Medulla oblongata (tissue), 1 donor: ENCODE results near the gene PAFAH1B1.
"Not testable (repeated sequence)": the region's sequence is repeated elsewhere in the genome, so short reads cannot be mapped to it uniquely, and the experiment has no call there.

Experiments
- DNase-seq: peaks from one replicate; pipeline ENCODE4 v3.0.0-alpha.2; 2015; ENCODE audit errors: extremely low spot score

The PAFAH1B1 gene

GRCh38 chr17:2689411-2690164 lies 96.1 kb downstream of the PAFAH1B1 start:
- DNase-seq = no peak

- DNase-seq = no peak
Observed at GRCh38 chr17:2690165-2691068, 97.0 kb downstream of the PAFAH1B1 start.

- DNase-seq = no peak
Observed at GRCh38 chr17:2691069-2691871, 97.8 kb downstream of the PAFAH1B1 start.

- no peak for DNase-seq
Observed at GRCh38 chr17:2691965-2692780, 98.7 kb downstream of the PAFAH1B1 start.

DNA sequence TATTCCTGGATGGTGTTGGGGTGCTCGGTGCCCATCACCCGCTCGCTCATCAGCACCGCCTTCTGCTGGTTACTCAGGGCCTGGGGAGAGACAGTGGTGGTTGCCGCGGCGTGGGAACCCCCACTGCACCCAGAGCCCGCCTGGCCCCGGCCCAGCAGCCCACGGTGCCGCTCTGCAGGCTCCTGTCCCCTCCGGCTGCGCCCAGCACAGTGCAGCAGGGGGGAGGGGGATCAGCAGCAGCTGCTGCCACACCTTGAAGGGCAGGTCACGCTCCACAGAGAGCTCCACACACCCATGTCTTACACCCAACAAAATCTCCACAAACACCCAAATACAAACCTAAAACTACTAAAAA lies 99.3 kb downstream of the PAFAH1B1 start:
- no peak for DNase-seq

DNA sequence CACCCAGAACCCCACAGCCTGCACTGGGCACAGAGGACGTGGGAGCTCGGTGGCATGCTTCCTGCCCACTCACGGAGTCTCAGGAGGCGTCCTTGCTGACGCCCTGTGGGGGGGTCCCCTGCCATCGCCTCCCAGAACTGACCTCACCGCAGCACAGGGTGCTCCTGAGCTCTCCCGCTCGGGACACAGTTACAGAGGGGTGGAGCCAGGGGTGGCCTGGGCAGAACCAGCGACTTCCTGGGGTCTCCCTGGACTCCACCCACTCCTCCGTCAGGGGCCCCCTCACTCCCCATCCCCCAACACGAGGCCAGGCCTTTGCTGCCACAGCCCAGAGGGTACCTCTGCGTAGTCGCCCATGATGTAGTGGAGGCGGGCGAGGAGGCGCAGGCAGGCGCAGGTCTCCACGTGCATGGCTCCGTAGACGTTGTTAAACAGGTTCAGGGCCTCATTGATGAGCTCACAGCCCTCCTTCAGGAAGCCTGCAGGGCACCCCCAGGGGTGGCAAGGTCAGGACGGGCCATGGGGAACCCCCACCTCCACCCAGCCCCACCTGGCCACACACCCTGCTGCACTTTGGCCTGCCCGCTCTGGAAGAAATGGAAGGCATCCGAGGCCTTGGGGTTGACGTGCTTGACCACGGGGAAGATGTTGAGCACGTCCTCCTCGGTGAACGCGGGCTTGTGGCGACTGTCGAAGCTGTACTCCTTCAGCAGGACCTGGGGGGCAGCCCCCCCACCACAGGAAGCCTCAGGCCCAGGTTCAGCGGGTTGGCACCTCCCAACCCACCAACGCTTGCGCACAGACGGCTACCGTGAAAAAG lies 100.3 kb downstream of the PAFAH1B1 start:
- no peak for DNase-seq

GRCh38 chr17:2694381-2695242 lies 101.2 kb downstream of the PAFAH1B1 start:
- no peak for DNase-seq

- no peak for DNase-seq
Observed at GRCh38 chr17:2695243-2695960, 101.9 kb downstream of the PAFAH1B1 start.

GRCh38 chr17:2695961-2696760 lies 102.7 kb downstream of the PAFAH1B1 start:
- no peak for DNase-seq

DNA sequence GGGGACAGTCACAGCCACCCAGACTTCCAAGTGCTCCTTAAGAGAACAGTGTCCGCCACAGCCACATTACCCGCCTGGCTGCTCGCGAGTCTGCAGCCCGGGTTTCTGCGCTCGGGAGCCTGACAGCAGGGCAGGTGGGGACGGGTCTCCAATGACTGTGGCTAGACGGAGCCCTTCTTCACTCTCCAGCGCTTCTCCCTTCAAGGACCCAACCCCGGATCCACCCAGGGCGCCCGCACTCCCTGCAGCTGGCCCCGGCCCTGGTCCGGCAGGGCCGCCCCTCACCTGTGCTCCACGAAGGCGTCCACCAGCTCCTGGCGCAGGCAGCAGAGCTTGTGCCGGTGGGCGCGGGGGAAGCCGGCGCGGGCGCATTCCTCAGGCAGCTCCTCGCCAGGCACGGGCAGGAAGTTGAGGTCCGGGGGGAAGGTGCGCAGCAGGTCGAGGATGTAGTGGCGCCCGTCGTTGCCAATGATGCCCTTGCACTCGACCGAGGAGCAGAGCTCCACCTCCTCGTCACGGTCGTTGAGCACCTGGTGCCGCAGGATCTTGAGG lies 104.2 kb downstream of the PAFAH1B1 start:
- DNase-seq = no peak

DNA sequence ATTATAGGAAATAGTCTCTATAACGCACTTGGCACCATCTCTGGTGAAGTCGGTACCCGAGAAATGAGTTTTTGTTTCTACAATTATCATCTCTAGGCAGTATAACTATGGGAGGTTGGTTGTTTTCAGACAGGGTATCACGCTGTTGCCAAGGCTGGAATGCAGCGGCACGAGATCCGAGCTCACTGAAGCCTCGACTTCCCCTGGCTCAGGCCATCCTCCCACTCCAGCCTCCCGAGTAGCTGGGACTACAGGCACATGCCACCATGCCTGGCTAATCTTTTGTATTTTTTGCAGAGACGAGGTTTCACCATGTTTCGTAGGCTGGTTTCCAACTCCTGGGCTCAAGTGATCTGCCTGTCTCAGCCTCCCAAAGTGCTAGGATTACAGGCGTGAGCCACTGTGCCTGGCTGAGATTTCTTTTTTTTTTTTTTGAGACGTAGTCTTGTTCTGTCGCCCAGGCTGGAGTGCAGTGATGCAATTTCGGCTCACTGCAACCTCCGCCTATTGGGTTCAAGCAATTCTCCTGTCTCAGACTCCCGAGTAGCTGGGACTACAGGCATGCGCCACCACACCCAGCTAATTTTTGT lies 105.9 kb downstream of the PAFAH1B1 start:
- DNase-seq = not testable (repeated sequence)

- DNase-seq = no peak
Observed at GRCh38 chr17:2700030-2700490, 106.6 kb downstream of the PAFAH1B1 start.

DNA sequence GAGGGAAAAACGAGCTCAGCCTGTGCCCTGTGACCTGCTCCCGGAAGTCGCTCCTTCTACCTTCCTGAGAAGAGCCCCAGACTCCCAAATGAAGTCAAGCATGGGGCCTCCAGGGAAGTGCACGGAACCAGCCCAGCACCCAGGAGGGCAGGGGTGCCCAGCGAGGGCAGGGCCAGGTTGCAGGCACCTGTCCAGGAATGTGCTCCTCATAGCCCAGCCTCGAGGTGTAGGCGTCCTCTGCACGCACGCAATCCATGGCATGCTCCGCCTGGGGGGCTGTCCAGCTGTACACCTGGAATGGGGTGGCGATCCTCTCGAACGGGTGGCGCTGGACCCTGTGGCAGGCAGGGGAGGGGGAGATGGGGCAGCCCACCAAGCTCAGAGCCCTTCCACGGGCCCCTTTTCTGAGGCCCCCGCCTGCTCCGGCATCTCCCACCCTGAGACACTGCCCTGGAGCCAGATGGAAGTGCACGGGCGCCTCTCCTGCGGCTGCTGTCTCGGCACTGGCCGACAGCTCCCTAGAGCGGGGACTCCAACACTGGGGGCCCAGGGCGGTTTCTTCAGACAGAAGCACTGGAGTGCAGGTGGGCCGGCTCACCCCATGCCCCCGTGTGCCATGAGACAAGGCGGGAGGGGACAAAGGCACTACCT lies 107.2 kb downstream of the PAFAH1B1 start:
- no peak for DNase-seq

DNA sequence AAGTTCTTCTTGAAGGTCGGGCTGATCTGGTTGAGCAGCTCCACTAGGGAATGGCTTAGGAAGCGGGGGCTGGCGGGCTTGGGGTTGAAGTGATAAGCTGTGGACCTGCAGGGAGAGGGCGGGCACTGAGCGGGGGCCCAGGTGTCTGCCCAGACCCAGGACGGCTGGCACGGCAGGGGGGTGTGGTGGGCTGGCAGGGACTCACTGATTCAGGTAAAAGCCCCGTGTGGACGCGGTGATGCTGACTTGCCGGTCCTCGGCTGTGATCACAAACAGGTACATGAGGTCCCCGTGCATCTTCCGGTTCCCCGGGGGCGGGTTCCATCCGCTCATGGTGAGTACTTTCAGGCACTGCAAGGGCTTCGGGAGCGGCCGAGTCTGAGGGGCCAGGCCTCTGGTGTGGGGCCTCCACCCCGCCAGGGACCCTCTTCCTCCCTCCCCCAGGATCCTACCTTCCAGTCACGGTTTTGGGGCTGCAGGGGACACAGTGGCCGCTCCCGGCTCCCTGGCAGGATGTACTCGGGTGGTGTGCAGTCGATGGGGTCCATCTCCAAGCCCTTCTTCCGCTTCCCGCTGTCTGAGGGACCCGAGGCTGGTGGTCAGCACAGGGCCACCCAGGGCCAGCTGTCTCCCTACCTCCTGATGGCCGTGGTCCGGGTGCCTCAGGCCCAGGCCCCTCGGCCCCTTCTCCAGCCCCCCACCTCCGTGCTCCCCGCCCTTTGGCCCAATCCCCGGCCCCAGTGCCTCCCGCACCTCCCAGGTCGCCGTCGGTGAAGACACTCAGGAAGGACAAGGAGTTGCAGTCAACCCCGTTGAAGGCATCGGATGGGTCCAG lies 107.9 kb downstream of the PAFAH1B1 start:
- no peak for DNase-seq

GRCh38 chr17:2701996-2702741 lies 108.7 kb downstream of the PAFAH1B1 start:
- DNase-seq = no peak
